Measurements from ENCODE around the gene THSD4.
"Not testable (repeated sequence)": the region's sequence is repeated elsewhere in the genome, so short reads cannot be mapped to it uniquely, and the experiment has no call there.

Gene THSD4

DNA sequence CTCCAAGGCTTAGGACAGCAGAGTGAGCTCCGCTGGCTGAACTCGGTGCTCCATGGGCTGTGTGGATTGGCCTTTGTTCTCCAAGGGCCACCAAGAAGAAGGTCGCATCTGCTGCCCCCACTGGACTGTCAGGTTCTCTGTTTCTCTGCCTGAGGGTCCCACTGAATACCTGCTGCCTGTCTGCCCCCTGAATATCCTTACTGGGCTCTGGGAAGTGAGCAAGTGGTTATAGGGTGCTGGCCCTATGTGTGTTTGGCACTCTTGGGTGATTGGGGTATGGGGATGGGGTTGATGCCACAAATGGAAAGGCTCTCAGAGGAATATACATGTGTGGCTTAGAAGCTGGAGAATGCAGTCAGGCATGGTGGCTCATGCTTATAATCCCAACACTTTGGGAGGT, 82.3 kb downstream of the THSD4 start:
- DNase-seq = no peak

DNA sequence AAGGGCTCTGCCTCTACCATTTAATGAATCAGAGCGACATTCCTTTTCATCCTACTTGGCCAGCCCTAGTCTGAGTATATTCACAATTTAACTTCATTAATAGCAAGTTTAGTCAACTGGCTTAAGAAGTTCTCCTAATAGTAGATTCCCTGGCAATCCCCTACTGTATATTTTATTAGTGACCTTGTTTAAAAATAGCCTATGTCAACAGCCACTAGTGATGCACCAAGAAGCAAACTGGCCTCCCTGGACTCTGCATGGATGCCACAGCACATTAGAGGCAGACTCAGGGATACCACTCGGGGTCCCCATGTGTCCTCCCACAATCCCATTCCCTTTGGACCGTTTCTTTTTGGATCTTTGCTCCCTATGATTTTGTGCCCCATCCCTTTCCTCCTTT, 83.6 kb downstream of the THSD4 start:
- no peak for DNase-seq

DNA sequence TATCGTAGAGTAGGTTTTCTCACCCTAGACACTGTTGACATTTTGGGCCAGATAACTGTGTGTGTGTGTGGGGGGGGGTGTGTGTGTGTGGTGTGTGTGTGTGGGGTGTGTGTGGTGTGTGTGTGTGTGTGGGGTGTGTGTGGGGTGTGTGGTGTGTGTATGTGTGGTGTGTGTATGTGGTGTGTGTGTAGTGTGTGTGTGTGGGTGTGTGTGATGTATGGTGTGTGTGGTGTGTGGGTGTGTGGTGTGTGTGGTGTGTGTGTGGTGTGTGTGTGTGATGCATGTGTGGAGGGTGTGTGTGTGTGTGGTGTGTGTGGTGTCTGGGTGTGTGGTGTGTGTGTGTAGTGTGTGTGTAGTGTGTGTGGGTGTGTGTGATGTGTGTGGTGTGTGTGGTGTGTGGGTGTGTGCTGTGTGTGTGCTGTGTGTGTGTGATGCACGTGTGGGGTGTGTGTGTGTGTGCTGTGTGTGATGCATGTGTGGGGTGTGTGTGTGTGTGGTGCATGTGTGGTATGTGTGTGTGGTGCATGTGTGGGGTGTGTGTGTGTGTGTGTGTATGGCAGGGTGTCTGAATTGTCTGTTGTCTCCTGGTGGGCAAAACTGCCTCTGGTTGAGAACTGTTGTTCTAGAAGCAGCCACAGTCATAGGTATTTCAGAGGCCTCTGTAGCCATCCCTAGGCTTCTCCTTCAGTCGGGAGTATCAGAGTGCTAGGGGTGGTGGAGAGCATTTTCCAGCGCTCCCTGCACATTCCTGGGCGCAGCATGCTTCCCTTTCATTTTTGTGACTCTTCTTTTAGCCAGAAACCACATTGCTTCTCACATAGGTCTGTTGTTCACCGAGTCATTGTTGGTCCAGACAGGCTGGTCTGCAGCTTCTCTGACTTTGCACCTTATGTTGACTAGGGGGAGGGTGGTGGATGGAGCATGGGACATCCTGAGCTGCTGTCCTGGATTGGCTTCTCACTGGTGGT, 84.4 kb downstream of the THSD4 start:
- no peak for DNase-seq

DNA sequence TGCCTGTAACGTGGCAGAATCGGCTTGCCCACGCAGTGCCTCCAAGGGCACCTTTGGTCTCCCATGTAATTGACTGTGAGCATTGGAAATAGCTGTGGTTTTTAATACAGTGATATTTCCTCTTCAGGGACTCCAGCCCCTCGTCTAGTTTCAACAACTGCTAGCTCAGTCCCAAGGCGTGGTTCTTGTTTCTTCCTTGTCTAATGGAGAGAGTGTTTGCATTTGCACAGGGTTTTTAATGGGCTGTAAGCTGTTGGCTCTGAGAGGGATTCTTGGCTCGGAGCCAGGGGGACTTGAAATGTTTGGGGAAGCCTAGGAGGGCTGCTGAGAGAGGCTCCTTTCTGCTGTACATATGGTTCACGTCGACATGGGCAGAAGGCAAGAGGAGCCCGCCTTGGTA, 86.2 kb downstream of the THSD4 start:
- DNase-seq = peak; percentile 97

DNA sequence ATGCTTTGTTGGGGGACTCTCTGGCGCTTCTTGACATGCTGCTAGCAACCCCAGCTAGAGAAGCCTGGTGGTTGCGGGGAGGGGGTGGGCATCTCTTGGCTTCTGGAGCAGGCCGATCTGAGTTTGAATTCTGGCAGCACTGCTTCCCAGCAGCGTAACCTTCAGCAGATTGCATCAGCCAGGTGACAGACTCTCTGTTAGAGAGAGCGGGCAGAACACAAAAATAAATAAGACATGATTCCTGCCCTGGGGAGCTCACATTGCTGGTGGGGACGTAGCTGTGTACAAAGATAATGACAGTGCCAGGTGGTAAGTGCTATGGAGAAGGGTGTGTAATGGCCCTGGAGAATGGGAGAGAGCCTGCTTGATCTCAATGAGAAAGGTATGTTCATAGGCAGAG, 87.4 kb downstream of the THSD4 start:
- DNase-seq = no peak

DNA sequence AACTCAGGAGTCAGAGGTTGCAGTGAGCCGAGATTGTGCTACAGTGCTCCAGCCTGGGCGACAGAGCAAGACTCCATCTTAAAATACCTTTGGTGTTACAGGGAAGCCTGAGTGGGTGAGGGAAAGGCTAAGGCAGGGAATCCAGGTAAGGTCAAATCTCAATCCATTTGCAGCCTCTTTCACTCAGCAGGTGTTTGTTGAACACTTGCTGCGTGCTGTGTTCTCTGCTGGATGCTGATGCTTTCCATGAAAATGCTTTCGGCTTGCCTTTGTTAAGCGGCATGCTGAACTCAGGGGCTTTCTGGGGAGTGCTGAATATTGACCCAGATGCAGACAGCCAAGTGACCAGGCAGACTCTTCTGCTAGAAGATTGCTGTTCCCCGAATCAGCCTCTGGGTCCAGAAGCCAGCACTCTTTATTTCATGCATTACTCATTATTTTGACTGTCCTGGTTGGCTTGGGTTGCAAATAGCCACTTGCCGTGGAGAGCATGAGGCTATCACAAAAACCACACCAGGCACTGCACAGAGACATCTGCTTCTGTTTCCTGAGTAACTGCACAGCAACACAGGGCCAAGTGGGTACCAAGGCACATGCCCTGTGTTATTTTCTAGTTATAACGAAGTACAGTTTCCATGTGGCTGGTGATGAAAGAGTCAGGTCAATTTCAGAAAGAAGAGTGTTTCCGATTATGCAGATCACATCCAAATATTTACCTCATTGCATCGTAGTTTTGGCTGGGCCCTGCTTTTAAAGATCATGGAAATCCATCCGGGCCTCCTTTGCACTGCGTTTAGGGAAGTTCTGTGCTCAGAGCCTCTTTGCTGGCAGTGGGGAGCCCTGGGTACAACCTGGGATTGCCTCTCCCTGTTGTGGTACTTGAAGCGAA, 88.6 kb downstream of the THSD4 start:
- no peak for DNase-seq

DNA sequence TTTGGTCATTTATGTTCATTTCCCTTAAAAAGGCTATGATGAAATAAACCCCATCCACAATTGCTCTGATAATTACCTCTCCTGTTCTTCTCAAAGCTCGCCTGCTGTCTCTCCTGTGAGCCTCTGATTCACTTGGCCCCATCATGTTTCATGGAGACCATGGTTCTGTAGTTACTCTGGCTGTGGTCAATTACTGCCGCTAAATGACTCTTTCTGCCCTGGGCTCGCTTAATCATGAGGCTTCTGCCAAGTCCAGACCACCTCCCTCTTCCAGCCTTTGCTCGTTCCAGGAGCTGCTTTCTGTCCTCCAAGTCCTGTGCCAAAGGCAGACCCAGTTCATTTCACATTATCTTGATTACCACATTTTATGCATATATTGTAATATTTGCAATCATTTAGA, 91.9 kb downstream of the THSD4 start:
- DNase-seq = no peak

DNA sequence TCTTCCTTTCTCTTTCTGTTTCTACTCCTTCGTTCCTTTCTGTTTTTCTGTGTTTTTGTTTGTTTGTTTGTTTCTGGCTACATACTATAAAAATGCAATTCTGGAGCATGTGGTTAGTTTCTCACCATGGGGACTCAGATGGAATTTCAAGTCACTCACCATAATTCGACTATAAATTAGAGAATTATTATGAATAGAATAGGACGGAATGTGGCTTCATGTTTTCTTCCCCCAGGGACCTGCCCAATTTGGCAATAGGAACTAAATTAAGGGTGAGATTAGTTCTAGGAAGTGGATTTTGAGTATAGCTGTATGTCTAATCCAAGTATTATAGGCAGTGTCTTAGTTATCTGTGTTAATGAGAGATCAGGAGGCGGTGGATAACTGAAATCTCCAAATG, 96.9 kb downstream of the THSD4 start:
- no peak for DNase-seq

DNA sequence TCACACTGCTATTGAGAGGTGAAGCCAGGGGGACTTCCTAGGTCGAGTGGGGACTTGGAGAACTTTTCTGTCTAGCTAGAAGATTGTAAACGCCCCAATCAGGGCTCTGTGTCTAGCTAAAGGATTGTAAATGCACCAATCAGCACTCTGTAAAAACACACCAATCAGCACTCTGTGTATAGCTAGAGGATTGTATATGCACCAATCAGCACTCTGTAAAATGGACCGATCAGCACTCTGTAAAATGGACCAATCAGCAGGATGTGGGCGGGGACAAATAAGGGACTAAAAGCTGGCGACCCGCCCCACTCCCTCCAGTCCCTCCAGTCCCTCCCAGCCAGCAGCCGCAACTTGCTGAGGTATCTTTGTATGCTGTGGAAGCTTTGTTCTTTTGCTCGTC, 98.7 kb downstream of the THSD4 start:
- DNase-seq = not testable (repeated sequence)

DNA sequence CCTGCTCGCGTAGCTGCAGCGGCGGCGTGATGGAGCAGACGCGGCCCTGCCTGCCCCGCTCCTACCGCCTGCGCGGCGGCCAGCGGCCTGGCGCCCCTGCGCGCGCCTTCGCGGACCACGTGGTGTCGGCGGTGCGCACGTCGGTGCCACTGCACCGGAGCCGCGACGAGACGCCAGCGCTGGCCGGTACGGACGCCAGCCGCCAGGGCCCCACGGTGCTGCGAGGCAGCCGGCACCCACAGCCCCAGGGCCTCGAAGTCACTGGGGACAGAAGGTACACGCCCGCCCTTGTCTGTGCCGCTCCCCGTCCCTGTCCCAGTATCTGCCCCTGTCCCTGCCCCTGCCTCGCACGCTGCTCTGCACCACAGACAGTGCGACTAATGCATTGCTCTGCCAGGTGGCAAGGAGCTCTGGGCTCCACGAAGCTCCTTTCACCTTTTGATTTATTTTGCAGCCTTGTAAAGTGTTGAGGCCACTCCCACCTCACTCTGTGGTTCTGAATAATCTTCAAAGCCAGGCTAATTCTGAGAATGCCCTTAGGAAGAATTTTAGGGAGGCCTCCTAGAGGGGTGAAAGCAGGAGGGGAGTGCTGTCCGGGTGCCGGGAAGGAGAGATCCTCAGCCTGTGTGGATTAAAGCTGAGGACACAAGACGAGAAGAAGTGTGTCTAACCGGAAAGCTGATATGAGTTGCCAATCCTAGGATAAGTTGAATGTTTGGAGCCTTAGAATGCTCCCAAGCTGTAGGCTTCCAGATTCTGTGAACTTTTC, 100.0 kb downstream of the THSD4 start:
- DNase-seq = no peak

DNA sequence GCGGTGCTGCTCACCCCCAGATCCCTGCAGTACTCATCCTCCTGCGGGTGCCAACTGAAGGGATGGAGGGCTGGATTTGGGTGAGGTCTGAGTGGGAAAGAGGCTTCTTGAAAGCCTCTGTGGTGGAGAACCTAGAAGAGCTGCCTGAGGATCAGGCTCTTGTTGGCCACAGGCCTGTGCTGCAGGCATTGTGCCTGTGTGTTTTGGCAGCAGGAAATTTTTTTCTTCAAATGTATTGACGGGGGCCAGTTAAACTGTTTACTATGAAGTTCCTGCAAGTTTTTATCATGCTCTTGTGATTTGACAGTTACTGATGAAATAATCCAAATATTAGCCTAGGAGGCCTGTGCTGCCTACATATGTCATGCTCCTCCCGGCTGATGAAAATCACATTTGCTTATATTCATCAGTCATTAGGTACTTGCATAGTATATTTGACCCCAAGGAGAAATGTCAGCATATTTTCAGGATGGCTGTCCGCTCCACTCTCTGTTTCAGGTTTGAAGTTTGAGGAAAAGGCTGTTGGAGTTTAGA, 103.1 kb downstream of the THSD4 start:
- DNase-seq = no peak

DNA sequence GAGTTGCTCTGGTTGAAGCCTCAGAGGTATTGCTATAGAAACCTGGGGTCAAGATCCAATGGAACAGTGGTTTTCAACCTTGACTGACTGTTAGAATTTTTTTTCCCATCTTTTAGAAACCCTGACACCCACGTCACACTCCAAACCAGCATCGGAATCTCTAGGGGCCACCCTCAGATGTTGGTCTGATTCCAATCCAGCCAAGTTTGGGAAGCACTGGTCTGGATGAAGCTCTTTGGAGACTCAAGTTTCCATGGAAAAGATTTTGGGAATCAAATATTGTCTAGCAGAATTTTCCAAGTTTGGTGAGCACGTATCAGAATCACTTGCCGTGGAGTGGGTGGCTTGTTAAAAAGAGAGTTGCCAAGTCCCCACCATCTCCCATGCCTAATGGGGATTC, 103.8 kb downstream of the THSD4 start:
- DNase-seq = no peak

DNA sequence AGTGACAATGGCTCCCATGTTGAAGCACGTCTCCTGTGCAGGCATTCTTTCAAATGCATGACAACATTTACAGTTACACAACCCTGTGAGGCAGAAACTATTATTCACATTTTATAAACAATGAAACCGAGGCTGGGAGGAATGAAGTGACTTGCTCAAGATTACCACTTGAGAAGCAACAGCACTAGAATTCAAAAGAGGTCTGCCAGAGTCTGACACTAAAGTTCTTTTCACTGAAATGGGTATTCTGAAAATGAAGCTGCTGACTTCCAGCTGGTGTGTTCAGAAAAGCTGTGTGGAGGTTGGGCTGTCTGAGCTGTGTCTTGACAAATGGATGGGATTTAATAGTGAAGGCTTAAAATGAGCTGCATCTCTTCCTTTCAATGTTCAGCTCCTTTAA, 104.4 kb downstream of the THSD4 start:
- DNase-seq = peak; percentile 90

DNA sequence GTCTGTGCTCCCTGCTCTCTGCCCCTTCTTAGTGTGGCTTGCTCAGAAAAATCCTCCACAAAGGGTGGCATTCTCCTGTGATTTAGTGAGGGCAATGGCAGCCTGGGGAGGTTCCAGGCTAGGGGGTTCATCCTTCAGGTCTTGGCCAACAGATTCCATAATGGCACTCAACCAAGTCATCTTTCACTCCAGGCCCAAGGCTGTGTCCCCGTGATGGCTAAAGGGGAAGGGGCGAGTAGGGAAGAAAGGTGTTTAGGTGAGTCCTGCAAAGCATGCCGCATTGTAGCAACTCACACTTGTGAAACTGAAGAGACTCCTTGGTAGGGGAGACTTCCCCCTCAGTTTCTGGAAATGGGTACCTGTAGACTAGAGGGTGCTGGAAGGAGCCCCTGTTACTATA, 105.6 kb downstream of the THSD4 start:
- DNase-seq = no peak

DNA sequence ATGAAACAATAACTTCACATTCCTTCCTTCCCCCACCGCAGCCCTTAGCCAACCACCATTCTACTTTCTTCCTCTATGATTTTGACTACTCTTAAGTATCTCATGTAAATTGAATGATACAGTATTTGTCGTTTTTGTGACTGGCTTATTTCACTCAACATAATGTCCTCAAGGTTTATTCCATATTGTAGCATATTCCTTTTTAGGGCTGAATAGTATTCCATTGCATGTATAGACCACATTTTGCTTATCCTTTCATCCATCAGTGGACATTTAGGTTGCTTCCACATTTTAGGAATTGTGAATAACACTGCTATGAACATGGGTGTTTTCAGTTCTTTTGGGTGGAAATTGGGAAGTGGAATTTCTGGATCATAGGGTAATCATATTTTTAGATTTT, 106.1 kb downstream of the THSD4 start:
- DNase-seq = no peak

DNA sequence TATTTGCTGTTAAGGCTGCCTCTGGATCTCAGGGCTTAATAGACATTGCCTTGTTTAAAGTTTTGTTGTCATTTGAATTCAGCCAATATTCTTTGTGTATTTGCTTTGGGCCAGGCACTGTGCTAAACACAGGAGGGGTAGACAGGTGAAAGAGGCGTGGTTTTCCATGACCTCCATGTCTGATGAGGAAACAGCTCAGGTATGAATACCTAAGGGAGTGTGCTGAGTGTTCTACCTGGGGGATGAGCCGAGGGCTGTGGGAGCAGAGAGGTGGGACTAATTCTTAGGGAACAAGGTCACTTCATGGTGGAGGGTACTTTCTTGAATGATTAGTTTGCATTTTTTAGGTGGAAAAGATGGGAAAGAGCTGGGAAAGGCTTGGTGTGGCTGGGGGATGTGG, 108.2 kb downstream of the THSD4 start:
- no peak for DNase-seq

DNA sequence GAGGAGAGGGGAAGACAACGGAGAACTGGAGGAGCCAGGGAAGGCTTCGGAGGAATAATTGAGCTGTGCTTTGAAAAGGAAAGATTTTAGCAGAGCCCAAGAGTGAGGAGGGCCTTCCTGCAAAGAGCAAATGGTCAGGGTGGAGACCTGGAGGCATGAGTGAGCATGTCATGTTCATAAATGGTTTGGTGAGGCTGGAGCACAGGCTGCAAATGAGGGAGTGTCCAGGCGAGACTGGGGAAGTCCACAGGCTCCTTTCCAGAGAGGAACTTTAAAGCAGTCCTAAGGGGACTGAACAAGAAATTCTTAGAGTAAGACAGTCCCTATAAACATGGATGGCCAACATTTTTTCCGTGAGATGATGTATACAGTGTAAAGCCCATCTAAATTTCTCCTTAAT, 108.8 kb downstream of the THSD4 start:
- DNase-seq = no peak

DNA sequence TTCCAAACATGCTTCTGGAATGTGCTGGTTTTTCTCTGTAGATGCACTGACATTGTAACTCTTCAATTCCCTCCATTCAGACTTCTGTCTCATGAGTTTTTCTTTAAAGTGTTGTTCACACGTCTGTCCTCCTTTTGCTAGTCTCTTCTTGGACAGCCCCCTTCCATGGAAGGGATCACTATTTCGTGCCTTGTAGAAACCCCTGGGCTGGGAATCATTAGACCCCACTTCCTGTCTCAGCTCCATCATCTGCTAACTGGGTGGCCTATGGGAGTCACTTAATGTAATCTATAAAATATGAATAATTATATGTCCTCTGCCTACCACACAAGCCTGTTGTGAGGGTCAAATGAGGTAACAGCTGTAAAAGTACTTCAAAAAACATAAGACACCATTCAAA, 110.6 kb downstream of the THSD4 start:
- DNase-seq = no peak

DNA sequence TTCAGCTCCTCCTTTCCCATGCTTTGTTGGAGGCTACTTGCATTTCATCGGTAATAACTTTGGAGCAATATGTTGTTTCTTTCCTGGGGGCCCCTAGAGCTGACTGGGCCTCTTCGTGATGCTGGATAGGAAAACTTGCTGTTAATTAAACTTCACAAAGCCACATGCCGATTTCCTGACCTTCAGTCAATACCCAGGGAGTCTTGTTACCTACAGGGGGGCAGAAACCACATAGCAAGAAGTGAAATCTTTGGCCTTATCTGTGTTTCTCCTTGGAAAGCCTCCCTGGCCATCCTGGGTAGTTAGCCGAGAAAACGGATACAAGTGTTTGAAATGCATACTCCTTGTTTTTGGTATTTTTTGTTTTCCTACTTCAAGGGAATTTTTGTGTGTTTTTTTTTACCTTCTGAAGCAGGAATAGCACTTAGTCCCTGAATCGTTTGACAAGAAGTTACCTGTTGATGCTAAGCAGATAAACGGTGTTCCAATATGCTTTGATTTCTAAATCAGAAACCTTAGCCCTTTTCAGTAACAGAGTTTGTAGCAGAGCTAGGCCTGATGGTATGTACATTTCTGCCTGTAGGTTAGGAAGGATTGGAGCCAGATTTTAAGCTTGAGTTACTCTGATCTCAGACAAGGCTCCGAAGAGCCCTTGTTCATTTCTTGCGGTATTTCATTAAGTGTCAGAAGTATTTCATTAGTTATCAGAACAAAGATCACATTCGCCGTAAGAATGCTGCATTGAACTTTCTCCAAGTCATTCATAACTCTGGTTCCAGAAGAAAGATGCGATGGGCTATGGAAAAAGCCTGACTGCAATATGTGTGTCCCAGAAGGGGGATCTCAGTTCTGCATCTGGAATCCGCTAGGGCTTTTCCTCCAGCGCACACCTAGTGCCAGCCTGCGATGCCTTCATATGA, 111.5 kb downstream of the THSD4 start:
- no peak for DNase-seq

DNA sequence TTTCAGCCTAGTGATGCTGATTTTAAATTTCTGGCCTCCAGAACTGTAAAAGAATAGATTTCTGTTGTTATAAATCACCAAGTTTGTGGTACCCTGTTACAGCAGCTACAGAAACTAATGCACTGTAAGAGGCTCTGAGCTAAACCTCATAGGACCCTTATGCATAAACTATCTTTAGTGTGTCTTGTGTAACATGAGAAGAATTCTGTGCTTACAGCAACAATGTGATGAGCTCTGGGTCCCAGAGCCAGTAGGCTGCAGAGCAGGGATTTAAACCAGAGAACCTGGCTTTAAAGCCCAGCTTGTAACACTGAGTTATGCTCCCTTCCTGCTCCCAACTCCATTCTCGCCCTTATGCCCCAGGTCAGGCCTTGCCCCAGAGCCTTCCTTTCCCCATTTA, 113.1 kb downstream of the THSD4 start:
- peak; percentile 9 for DNase-seq

DNA sequence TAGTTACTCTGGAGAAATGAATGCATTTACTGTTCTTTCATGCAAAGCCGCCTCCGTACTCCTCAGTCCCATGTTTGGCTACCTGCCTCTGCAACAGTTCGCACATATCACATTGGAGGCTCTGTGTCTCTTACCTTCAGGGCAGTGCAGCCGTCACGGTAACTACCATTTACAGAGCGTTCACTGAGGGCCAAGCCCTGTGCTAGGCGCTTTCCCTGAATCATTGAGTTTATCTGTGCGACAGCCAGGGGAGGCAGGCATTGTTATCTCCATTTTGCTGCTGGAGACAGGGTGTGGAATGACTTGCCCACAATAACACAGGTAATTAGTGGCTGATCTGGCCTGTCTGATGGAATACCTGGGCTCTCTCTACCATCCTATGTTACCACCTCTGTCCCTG, 115.0 kb downstream of the THSD4 start:
- no peak for DNase-seq

DNA sequence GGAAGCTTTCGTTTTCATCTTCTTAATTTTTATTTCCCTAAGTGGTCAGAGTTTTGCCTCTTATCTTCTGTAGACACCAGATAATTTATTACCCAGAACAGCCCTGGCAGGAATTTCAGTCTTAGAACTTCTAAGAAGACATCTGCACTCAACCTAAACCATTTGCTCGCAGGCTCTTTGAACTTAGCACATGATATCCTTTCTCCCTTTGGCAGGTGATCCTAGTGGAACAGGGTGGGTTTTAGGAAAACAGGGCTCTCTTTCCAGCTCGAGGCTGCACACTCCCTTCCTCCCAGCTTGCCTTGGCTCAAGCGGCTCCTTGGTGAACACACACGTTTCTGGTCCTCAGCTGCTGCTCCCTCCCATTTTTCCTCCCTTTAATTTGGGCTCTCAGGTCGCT, 116.5 kb downstream of the THSD4 start:
- no peak for DNase-seq
